Prostate gland (tissue), 2 donors: ENCODE data around the gene PDZD7. TPM values are rescaled to one million over a fixed set of nuclear protein-coding genes. Genes with fewer than 3 reads are reported as not detected.

Experiments
- DNase-seq: peaks from one replicate; pipeline ENCODE4 v3.0.0-alpha.2; 2019; ENCODE audit warnings: low spot score
- H3K27ac ChIP-seq, 2 donors: fragments of 200-600 bp; sonication (generic); 2 replicates each; pipeline ENCODE4 v1.5.1; 2017 to 2019
- H3K27me3 ChIP-seq: fragments of 200-600 bp; sonication (generic); replicated peaks from 2 replicates; pipeline ENCODE4 v1.5.1; 2019; ENCODE audit not compliant: insufficient read depth
- H3K36me3 ChIP-seq, 2 donors: fragments of 200-600 bp; sonication (generic); 1 replicate in 1 of 2; 2 replicates in 1 of 2; pipeline versions ENCODE4 v1.5.1 to v1.8.1; 2017 to 2019
- H3K4me1 ChIP-seq: fragments of 200-600 bp; sonication (generic); replicated peaks from 2 replicates; pipeline ENCODE4 v1.5.1; 2019
- H3K4me3 ChIP-seq, 2 donors: fragments of 200-600 bp; sonication (generic); 2 replicates each; pipeline ENCODE4 v1.5.1; 2017 to 2019
- H3K9me3 ChIP-seq: fragments of 200-600 bp; sonication (generic); 2 replicates; pipeline ENCODE4 v1.5.1; 2017
- POLR2A ChIP-seq: fragments of 450-650 bp; IDR thresholded peaks from one replicate; pipeline ENCODE4 v1.6.1; 2016; ENCODE audit warnings: antibody characterized with exemption, mild to moderate bottlenecking
- POLR2AphosphoS5 ChIP-seq: sonication (generic); formaldehyde crosslinking; IDR thresholded peaks from one replicate; pipeline ENCODE4 v1.6.1; 2017; ENCODE audit warnings: antibody characterized with exemption
- WGBS: methylation state at CpG from one replicate; pipeline ENCODE4 v1.1.5; 2018; 5-methylcytosine and 5-hydroxymethylcytosine counted together
- intact Hi-C: fragments of 100-400 bp; cut with DNase I; formaldehyde crosslinking; loops from one replicate; pipeline ENCODE4 v1.14.2; 2022
- total RNA-seq, 2 donors: library from RNA; depleted of rRNA; stranded (reverse); fragments of >200 nt; gene quantifications; one replicate each; pipeline ENCODE4 v1.1.0, GENCODE V29; 2016
- TF ChIP-seq, protein P1 (sequence below), 4 experiments: fragments of 200-600 bp in 2 of 4; fragments of 450-650 bp in 2 of 4; sonication (generic) in 2 of 4; IDR thresholded peaks; 1 replicate in 3 of 4; 2 replicates in 1 of 4; pipeline ENCODE4 v1.5.1; 2016 to 2019; ENCODE audit warnings: antibody characterized with exemption in 4 of 4, mild to moderate bottlenecking in 2 of 4, moderate library complexity in 2 of 4

PDZD7 gene
- total RNA-seq, 2 donors from 2014 or later: 0.82 to 1.5 TPM

DNA sequence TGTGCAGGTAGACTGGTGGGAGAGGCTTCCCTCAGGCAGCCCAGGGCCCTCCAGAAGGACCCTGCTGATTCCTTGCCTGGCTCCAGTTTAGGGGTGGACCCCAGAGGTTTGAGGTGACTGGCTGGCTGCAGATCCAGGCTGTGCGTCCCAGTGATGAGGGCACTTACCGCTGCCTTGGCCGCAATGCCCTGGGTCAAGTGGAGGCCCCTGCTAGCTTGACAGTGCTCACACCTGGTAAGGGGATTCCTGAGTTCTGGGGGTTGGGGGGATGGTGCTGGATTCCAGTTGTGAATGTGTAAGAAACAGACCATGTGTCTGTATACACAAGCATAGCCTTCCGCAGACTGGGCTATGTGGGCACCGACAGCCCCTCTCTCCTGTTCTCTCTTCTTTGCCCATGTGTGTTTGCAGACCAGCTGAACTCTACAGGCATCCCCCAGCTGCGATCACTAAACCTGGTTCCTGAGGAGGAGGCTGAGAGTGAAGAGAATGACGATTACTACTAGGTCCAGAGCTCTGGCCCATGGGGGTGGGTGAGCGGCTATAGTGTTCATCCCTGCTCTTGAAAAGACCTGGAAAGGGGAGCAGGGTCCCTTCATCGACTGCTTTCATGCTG is 33.6 kb upstream of the PDZD7 start:
- H3K36me3 ChIP-seq: no peaks in the 10 kb centered on the region
- no peak overlapping the region for H3K4me3 ChIP-seq
- no peaks in the 10 kb centered on the region for H3K9me3 ChIP-seq
- TF ChIP-seq POLR2AphosphoS5 (no peak), POLR2A (no peak)
- H3K27ac ChIP-seq: no peak overlapping the region
- peaks cover 5% of the 10 kb centered on the region for H3K4me1 ChIP-seq
- DNase-seq: no peak
- intact Hi-C loops: loop anchor here (5.0 kb wide), 1 partner anchor 32 kb away; the partner anchor contains the start of genes PDZD7 and SFXN3
- no peaks in the 10 kb centered on the region for H3K27me3 ChIP-seq
- 95% methylated on average over 9 of the region's 9 CpGs for WGBS

DNA sequence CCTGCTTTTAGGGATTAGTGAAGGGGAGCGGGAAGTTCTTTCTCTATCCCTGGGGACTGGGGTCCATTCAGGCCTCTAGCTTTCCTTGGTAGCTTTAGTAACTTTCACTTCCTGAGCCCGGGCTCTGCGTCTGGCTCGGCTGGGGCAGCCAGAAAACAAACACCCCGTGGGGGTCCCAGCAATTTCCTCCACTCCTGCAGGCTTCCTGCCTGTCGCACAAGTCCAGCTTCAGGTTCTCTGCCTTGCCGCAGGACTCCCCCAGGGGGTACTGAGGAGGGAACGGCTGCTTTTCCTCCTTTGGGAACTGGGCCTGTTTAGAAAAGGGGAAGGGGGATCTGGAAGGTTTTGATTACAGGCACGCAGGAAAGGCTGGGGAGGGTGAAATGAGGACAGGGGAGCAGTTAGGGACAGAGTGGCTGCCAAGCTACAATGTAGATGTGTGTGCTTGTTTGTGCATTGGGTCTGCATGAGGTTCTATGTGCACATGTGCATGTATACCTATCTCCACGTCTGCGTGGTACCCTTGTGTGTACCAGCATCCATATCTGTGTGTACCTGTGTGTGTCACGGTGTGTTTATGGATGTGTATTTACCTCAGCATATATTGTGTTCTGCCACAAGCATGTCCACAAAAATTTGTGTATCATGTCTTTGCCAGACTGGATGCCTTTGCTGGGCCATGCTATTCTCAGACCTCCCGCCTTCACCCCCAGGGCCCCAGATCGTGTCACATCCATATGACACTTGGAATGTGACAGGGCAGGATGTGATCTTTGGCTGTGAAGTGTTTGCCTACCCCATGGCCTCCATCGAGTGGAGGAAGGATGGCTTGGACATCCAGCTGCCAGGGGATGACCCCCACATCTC is 32.9 kb upstream of the PDZD7 start:
- TF ChIP-seq, protein P1, sequence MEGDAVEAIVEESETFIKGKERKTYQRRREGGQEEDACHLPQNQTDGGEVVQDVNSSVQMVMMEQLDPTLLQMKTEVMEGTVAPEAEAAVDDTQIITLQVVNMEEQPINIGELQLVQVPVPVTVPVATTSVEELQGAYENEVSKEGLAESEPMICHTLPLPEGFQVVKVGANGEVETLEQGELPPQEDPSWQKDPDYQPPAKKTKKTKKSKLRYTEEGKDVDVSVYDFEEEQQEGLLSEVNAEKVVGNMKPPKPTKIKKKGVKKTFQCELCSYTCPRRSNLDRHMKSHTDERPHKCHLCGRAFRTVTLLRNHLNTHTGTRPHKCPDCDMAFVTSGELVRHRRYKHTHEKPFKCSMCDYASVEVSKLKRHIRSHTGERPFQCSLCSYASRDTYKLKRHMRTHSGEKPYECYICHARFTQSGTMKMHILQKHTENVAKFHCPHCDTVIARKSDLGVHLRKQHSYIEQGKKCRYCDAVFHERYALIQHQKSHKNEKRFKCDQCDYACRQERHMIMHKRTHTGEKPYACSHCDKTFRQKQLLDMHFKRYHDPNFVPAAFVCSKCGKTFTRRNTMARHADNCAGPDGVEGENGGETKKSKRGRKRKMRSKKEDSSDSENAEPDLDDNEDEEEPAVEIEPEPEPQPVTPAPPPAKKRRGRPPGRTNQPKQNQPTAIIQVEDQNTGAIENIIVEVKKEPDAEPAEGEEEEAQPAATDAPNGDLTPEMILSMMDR (IDR thresholded peaks at IDR 0.05): no peak
- TF ChIP-seq POLR2A: no peak
- no peak for TF ChIP-seq POLR2AphosphoS5
- Histone ChIP-seq H3K27me3 (no peaks in the 10 kb centered on the region), H3K4me1 (peaks cover 5% of the 10 kb centered on the region), H3K36me3 (no peaks in the 10 kb centered on the region), H3K9me3 (no peaks in the 10 kb centered on the region), H3K4me3 (no peak overlapping the region), H3K27ac (no peak overlapping the region)
- WGBS: 70% methylated on average over 14 of the region's 15 CpGs
- DNase-seq: no peak
- intact Hi-C loops: no loop called here

DNA sequence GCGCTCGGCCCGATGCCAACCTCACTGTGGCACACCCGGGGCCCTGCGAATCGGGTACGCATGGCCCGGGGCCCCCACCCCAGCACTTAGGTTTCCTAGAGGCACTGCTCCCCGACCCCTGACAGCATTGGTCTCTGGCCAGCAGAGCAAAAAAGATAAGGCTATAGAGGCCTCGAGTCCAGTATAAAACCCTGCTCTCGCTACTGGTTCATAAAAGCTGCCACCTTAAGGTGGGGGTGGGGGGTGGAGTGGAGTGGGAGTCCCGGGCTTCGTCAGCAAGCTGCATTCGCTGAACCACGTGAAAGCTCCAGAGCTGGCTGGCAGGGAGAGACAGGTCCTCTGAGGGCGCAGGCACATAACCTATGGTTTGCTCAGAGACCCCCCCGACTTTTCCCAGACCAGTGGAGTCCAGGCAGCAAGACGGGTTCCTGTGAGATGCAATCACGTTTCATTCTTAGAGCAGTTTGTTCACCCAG is 32.2 kb upstream of the PDZD7 start:
- no peaks in the 10 kb centered on the region for H3K27me3 ChIP-seq
- H3K27ac ChIP-seq: no peak overlapping the region
- intact Hi-C loops: no loop called here
- TF ChIP-seq POLR2AphosphoS5 (no peak), POLR2A (no peak)
- TF ChIP-seq, protein P1 (IDR thresholded peaks at IDR 0.05): no peak
- DNase-seq: no peak
- H3K36me3 ChIP-seq: no peaks in the 10 kb centered on the region
- H3K4me1 ChIP-seq: peaks cover 5% of the 10 kb centered on the region
- 32% methylated on average over 15 of the region's 19 CpGs for WGBS
- H3K4me3 ChIP-seq: peak overlapping the region in 1 of 2 donors; percentile 6
- H3K9me3 ChIP-seq: no peaks in the 10 kb centered on the region

DNA sequence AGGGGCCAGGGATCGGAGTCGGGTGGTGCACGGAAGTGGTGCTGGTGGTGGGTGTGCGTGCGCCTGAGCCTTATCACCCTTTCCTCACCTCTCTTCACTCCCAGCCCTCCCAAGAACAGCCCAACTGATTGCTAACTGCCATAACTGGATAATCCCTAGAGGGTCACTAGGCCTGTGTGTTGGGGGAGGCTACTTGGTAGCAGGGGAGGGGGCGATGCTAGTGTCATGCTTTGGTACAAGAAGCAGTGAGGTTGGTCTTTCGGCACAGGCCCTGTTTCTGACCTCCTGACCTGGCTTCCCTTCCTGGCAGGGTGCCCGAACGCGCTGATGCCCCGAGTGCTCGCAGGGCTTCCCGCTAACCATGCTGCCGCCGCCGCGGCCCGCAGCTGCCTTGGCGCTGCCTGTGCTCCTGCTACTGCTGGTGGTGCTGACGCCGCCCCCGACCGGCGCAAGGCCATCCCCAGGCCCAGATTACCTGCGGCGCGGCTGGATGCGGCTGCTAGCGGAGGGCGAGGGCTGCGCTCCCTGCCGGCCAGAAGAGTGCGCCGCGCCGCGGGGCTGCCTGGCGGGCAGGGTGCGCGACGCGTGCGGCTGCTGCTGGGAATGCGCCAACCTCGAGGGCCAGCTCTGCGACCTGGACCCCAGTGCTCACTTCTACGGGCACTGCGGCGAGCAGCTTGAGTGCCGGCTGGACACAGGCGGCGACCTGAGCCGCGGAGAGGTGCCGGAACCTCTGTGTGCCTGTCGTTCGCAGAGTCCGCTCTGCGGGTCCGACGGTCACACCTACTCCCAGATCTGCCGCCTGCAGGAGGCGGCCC is 31.5 kb upstream of the PDZD7 start:
- Histone ChIP-seq H3K9me3 (no peaks in the 10 kb centered on the region), H3K4me3 (peak overlapping the region; percentile 6 to 15), H3K27ac (peak overlapping the region; percentile 98 to 99), H3K36me3 (no peaks in the 10 kb centered on the region), H3K27me3 (no peaks in the 10 kb centered on the region), H3K4me1 (peaks cover 5% of the 10 kb centered on the region)
- intact Hi-C loops: no loop called here
- peak; percentile 27 for DNase-seq
- TF ChIP-seq POLR2AphosphoS5 (no peak), POLR2A (no peak)
- TF ChIP-seq, protein P1 (IDR thresholded peaks at IDR 0.05): peak in 3 of 4 experiments; percentile 41 to 74 (median 70)
- WGBS: 10% methylated on average over 38 of the region's 63 CpGs
